Hepatocyte (in vitro differentiated cells): ENCODE data around the gene GPRC5B. TPM values are rescaled to one million over a fixed set of nuclear protein-coding genes. Genes with fewer than 3 reads are reported as not detected.

ENCODE experiments used
- DNase-seq: peaks from one replicate; pipeline ENCODE4 v3.0.0-alpha.2; 2016; ENCODE audit warnings: low spot score
- H2AFZ ChIP-seq: fragments of 200-600 bp; sonication (generic); 2 replicates; pipeline ENCODE4 v1.6.0; 2016; ENCODE audit warnings: antibody characterized with exemption, mild to moderate bottlenecking
- H3K27ac ChIP-seq: fragments of 200-600 bp; sonication (generic); 2 replicates; pipeline ENCODE4 v1.5.1; 2016; ENCODE audit warnings: mild to moderate bottlenecking
- H3K27me3 ChIP-seq: fragments of 200-600 bp; sonication (generic); 2 replicates; pipeline ENCODE4 v1.6.1; 2016
- H3K36me3 ChIP-seq: fragments of 200-600 bp; sonication (generic); replicated peaks from 2 replicates; pipeline ENCODE4 v1.5.1; 2016; ENCODE audit warnings: low read depth; ENCODE audit not compliant: insufficient read depth
- H3K4me1 ChIP-seq: fragments of 200-600 bp; sonication (generic); 2 replicates; pipeline ENCODE4 v1.5.1; 2016; ENCODE audit warnings: mild to moderate bottlenecking, moderate library complexity; ENCODE audit not compliant: insufficient read depth
- H3K4me2 ChIP-seq: fragments of 200-600 bp; sonication (generic); 2 replicates; pipeline ENCODE4 v1.6.0; 2016
- H3K4me3 ChIP-seq: fragments of 200-600 bp; sonication (generic); 2 replicates; pipeline ENCODE4 v1.5.1; 2016; ENCODE audit warnings: mild to moderate bottlenecking
- H3K79me2 ChIP-seq: fragments of 200-600 bp; sonication (generic); 2 replicates; pipeline ENCODE4 v1.6.0; 2017; ENCODE audit warnings: mild to moderate bottlenecking
- H3K9me2 ChIP-seq: fragments of 200-600 bp; sonication (generic); replicated peaks from 2 replicates; pipeline ENCODE4 v1.6.0; 2017; ENCODE audit warnings: mild to moderate bottlenecking; ENCODE audit not compliant: insufficient read depth
- H3K9me3 ChIP-seq: fragments of 200-600 bp; sonication (generic); 2 replicates; pipeline ENCODE4 v1.5.1; 2016; ENCODE audit warnings: low read depth, mild to moderate bottlenecking
- H4K20me1 ChIP-seq: fragments of 200-600 bp; sonication (generic); 2 replicates; pipeline ENCODE4 v1.6.0; 2016; ENCODE audit warnings: mild to moderate bottlenecking; ENCODE audit not compliant: insufficient read depth, poor library complexity, severe bottlenecking
- CTCF ChIP-seq: fragments of 200-600 bp; sonication (generic); IDR thresholded peaks from 2 replicates; pipeline ENCODE4 v1.5.1; 2016; ENCODE audit warnings: antibody characterized with exemption, mild to moderate bottlenecking; ENCODE audit not compliant: poor library complexity
- EZH2 ChIP-seq: fragments of 200-600 bp; sonication (generic); IDR thresholded peaks from 2 replicates; pipeline ENCODE4 v1.6.1; 2016; ENCODE audit warnings: antibody characterized with exemption, mild to moderate bottlenecking, borderline replicate concordance
- EZH2phosphoT487 ChIP-seq: fragments of 200-600 bp; sonication (generic); IDR thresholded peaks from one replicate; pipeline ENCODE4 v1.6.1; 2018; ENCODE audit warnings: antibody characterized with exemption, mild to moderate bottlenecking, low read depth, moderate library complexity; ENCODE audit not compliant: unreplicated experiment, severe bottlenecking
- WGBS: methylation state at CpG from one replicate; pipeline ENCODE4 v1.1.6; 2016; ENCODE audit warnings: low lambda C conversion rate; ENCODE audit errors: missing lambda C conversion rate; 5-methylcytosine and 5-hydroxymethylcytosine counted together
- polyA plus RNA-seq: library from polyadenylated mRNA; unstranded; fragments of >200 nt; fragmentation: Nextera tagmentation; extraction: Ambion mirVana; gene quantifications from 2 replicates; pipeline ENCODE4 v1.2.1, GENCODE V29; 2016
- total RNA-seq: library from RNA; depleted of rRNA; stranded (reverse); fragments of >200 nt; gene quantifications from 2 replicates; pipeline ENCODE4 v1.2.3, GENCODE V29; 2014

The GPRC5B gene
- total and polyA plus RNA-seq, 2 experiments from 2014 or later = 36.2 to 73.1 TPM

- TF ChIP-seq CTCF (no peak), EZH2phosphoT487 (no peak), EZH2 (no peak)
- Histone ChIP-seq H3K4me1 (no peaks in the 10 kb centered on the region), H3K36me3 (no peaks in the 10 kb centered on the region), H3K79me2 (no peaks in the 10 kb centered on the region), H3K27ac (no peak overlapping the region), H3K4me3 (no peak overlapping the region), H4K20me1 (no peaks in the 10 kb centered on the region), H3K9me3 (no peaks in the 10 kb centered on the region), H3K9me2 (no peaks in the 10 kb centered on the region), H3K4me2 (no peak overlapping the region), H3K27me3 (no peaks in the 10 kb centered on the region), H2AFZ (no peak overlapping the region)
- DNase-seq = no peak
- 96% methylated on average over 5 of the region's 5 CpGs for WGBS
These were observed 20.1 kb downstream of the GPRC5B start for GRCh38 chr16:19864566-19864965.

- Histone ChIP-seq H4K20me1 (no peaks in the 10 kb centered on the region), H3K4me1 (no peaks in the 10 kb centered on the region), H3K9me2 (no peaks in the 10 kb centered on the region), H3K4me3 (no peak overlapping the region), H2AFZ (no peak overlapping the region), H3K9me3 (no peaks in the 10 kb centered on the region), H3K4me2 (no peak overlapping the region), H3K79me2 (no peaks in the 10 kb centered on the region), H3K27me3 (no peaks in the 10 kb centered on the region), H3K36me3 (no peaks in the 10 kb centered on the region), H3K27ac (no peak overlapping the region)
- 90% methylated on average over 1 of the region's 1 CpG for WGBS
- TF ChIP-seq CTCF (no peak), EZH2phosphoT487 (no peak), EZH2 (no peak)
- no peak for DNase-seq
These were observed 20.7 kb downstream of the GPRC5B start for GRCh38 chr16:19863990-19864389.

- no peak overlapping the region for H3K4me3 ChIP-seq
- no peaks in the 10 kb centered on the region for H3K9me2 ChIP-seq
- WGBS = 71% methylated on average over 16 of the region's 16 CpGs
- H3K27ac ChIP-seq = no peak overlapping the region
- no peak overlapping the region for H2AFZ ChIP-seq
- H3K36me3 ChIP-seq = no peaks in the 10 kb centered on the region
- H3K9me3 ChIP-seq = no peaks in the 10 kb centered on the region
- H3K27me3 ChIP-seq = no peaks in the 10 kb centered on the region
- no peaks in the 10 kb centered on the region for H4K20me1 ChIP-seq
- no peak overlapping the region for H3K4me2 ChIP-seq
- no peaks in the 10 kb centered on the region for H3K4me1 ChIP-seq
- TF ChIP-seq EZH2 = no peak
- no peak for TF ChIP-seq CTCF
- TF ChIP-seq EZH2phosphoT487 = no peak
- no peak for DNase-seq
- no peaks in the 10 kb centered on the region for H3K79me2 ChIP-seq
These were observed 22.8 kb downstream of the GPRC5B start for GRCh38 chr16:19861811-19862327.

- H2AFZ ChIP-seq = no peak overlapping the region
- H3K4me3 ChIP-seq = no peak overlapping the region
- no peak for DNase-seq
- no peaks in the 10 kb centered on the region for H3K9me3 ChIP-seq
- no peak overlapping the region for H3K4me2 ChIP-seq
- TF ChIP-seq EZH2phosphoT487 = no peak
- TF ChIP-seq EZH2 = no peak
- no peak for TF ChIP-seq CTCF
- H3K9me2 ChIP-seq = no peaks in the 10 kb centered on the region
- H3K27ac ChIP-seq = no peak overlapping the region
- no peaks in the 10 kb centered on the region for H3K27me3 ChIP-seq
- 89% methylated on average over 3 of the region's 3 CpGs for WGBS
- no peaks in the 10 kb centered on the region for H4K20me1 ChIP-seq
- H3K79me2 ChIP-seq = no peaks in the 10 kb centered on the region
- H3K4me1 ChIP-seq = no peaks in the 10 kb centered on the region
- no peaks in the 10 kb centered on the region for H3K36me3 ChIP-seq
These were observed 23.5 kb downstream of the GPRC5B start for GRCh38 chr16:19861133-19861532.
